ENCODE measurements around the gene EXO1. TPM values are rescaled to one million over a fixed set of nuclear protein-coding genes. Genes with fewer than 3 reads are reported as not detected.

EXO1 gene
- total and polyA plus RNA-seq, 2 donors (not counting 3 experiments of a cell fraction or from before 2014, with no cell fraction given): 4.1 to 23.5 TPM

- Histone ChIP-seq H3K9ac (replicated peaks; ENCODE audit: extremely low read depth, insufficient read depth, low read length) (no peak overlapping the region), H3K4me2 (ENCODE audit: insufficient read depth, low read length) (no peak overlapping the region), H3K79me2 (ENCODE audit: control insufficient read depth, insufficient read depth, low read length) (no peaks in the 10 kb centered on the region), H3K9me1 (replicated peaks; ENCODE audit: control insufficient read depth, extremely low read depth, insufficient read depth, low read length) (no peaks in the 10 kb centered on the region), H3K9me3 (replicated peaks; ENCODE audit: control insufficient read depth, insufficient read depth, low read length) (no peaks in the 10 kb centered on the region), H3K36me3 (ENCODE audit: control insufficient read depth in 2 of 2, extremely low read depth in 1 of 2, insufficient read depth in 2 of 2, low read length in 2 of 2) (no peaks in the 10 kb centered on the region), H3K4me1 (ENCODE audit: control insufficient read depth, extremely low read depth, insufficient read depth, low read length) (no peaks in the 10 kb centered on the region), H3K27ac (ENCODE audit: insufficient read depth, low read depth, low read length) (no peak overlapping the region), H4K20me1 (replicated peaks; ENCODE audit: control insufficient read depth, extremely low read depth, insufficient read depth, low read length) (no peaks in the 10 kb centered on the region), H3K4me3 (replicated peaks in 1 of 3; ENCODE audit: insufficient read depth in 1 of 3, low read depth in 1 of 3, low read length in 3 of 3) (no peak overlapping the region), H2AFZ (ENCODE audit: low read depth, low read length) (no peak overlapping the region), H3K27me3 (ENCODE audit: control insufficient read depth in 2 of 2, insufficient read depth in 2 of 2, low read length in 2 of 2) (no peaks in the 10 kb centered on the region)
- dilution Hi-C loops (cut with MboI; ENCODE audit: extremely low pct_ligation_motif_present, low sequenced_read_pairs): no loop called here
- no TSS peak for BruUV-seq (replicated peaks)
- no peak for FAIRE-seq
- ChIA-PET CTCF (no interaction called here), POLR2A (no interaction called here)
- intact Hi-C loops (cut with micrococcal nuclease): no loop called here
- DNase-seq (ENCODE audit: low read depth, low spot score): no peak
- TF ChIP-seq GATA2 (IDR thresholded peaks at IDR 0.05; ENCODE audit: insufficient read depth, insufficient read length, low read depth, low read length) (no peak), POLR2A (IDR thresholded peaks at IDR 0.05; ENCODE audit: low read depth, low read length) (no peak), EZH2 (IDR thresholded peaks at IDR 0.05; ENCODE audit: borderline replicate concordance, low read depth, low read length, severe bottlenecking) (no peak), POLR2AphosphoS5 (IDR thresholded peaks at IDR 0.05; ENCODE audit: insufficient read depth, low read depth, low read length) (no peak), MYC (IDR thresholded peaks at IDR 0.05; ENCODE audit: low read depth, low read length) (no peak), MAX (IDR thresholded peaks at IDR 0.05; ENCODE audit: insufficient read depth, insufficient read length) (no peak), FOS (IDR thresholded peaks at IDR 0.05; ENCODE audit: borderline replicate concordance, insufficient read depth, low read length) (no peak), CTCF (IDR thresholded peaks at IDR 0.05; ENCODE audit: extremely low read depth in 1 of 2, insufficient read depth in 1 of 2, low read depth in 1 of 2, low read length in 2 of 2) (no peak), JUN (IDR thresholded peaks at IDR 0.05; ENCODE audit: borderline replicate concordance, insufficient read depth, insufficient read length, low read depth) (no peak)
Observed at GRCh38 chr1:241902391-241903065, 54.5 kb downstream of the EXO1 start.
